Neutrophil (primary cell): ENCODE results near the gene EPB41L1.

Source experiments
- H3K27ac ChIP-seq: fragments of 200-600 bp; sonication (generic); 2 replicates; pipeline ENCODE4 v1.5.1; 2016; ENCODE audit warnings: mild to moderate bottlenecking, moderate library complexity
- H3K27me3 ChIP-seq: fragments of 200-600 bp; sonication (generic); 2 replicates; pipeline ENCODE4 v1.6.0; 2016; ENCODE audit warnings: mild to moderate bottlenecking
- H3K36me3 ChIP-seq: fragments of 200-600 bp; sonication (generic); 2 replicates; pipeline ENCODE4 v1.5.1; 2017
- H3K4me1 ChIP-seq, 2 experiments: fragments of 200-600 bp in 1 of 2; sonication (generic) in 1 of 2; 1 replicate in 1 of 2; 2 replicates in 1 of 2; pipeline versions ENCODE4 v1.5.1 to v1.6.1; 2013 to 2016; ENCODE audit warnings: low read depth in 1 of 2, low read length in 1 of 2, mild to moderate bottlenecking in 1 of 2, moderate library complexity in 1 of 2; ENCODE audit not compliant: control insufficient read depth in 1 of 2, insufficient read depth in 1 of 2
- H3K4me3 ChIP-seq, 2 experiments: fragments of 200-600 bp in 1 of 2; sonication (generic) in 1 of 2; 1 replicate in 1 of 2; 2 replicates in 1 of 2; pipeline ENCODE4 v1.5.1; 2013 to 2016; ENCODE audit warnings: low read depth in 1 of 2, low read length in 1 of 2, mild to moderate bottlenecking in 1 of 2, moderate library complexity in 1 of 2
- H3K9me3 ChIP-seq: fragments of 200-600 bp; sonication (generic); 2 replicates; pipeline ENCODE4 v1.5.1; 2016
- TF ChIP-seq, protein P1 (sequence below): fragments of 200-600 bp; sonication (generic); IDR thresholded peaks from 2 replicates; pipeline ENCODE4 v1.5.1; 2016; ENCODE audit warnings: antibody characterized with exemption

EPB41L1 gene

DNA sequence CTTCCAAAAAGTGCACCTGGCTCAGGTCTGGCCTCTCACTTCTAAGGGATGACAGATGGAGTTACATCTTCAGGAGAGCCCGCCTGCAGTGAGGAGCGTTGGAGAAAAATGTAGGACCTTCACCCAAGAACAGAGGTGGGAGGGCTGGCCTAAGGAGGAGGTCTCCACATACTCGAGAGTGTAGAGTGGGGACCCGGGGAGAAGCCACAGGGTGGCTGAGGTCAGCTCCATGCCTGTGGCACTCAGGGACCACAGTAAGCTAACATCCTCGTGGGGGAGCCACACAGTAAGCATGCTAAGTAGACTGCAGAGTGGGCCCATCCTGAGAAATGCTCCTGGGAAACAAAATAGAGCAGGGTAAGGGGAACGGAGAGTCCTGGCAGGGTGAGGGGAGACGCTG lies 105.8 kb downstream of the EPB41L1 start:
- Histone ChIP-seq H3K36me3 (peaks cover 22% of the 10 kb centered on the region), H3K4me3 (no peak overlapping the region), H3K27ac (no peak overlapping the region), H3K9me3 (no peaks in the 10 kb centered on the region), H3K4me1 (no peaks in the 10 kb centered on the region), H3K27me3 (no peaks in the 10 kb centered on the region)
- TF ChIP-seq, protein P1, sequence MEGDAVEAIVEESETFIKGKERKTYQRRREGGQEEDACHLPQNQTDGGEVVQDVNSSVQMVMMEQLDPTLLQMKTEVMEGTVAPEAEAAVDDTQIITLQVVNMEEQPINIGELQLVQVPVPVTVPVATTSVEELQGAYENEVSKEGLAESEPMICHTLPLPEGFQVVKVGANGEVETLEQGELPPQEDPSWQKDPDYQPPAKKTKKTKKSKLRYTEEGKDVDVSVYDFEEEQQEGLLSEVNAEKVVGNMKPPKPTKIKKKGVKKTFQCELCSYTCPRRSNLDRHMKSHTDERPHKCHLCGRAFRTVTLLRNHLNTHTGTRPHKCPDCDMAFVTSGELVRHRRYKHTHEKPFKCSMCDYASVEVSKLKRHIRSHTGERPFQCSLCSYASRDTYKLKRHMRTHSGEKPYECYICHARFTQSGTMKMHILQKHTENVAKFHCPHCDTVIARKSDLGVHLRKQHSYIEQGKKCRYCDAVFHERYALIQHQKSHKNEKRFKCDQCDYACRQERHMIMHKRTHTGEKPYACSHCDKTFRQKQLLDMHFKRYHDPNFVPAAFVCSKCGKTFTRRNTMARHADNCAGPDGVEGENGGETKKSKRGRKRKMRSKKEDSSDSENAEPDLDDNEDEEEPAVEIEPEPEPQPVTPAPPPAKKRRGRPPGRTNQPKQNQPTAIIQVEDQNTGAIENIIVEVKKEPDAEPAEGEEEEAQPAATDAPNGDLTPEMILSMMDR = no peak

DNA sequence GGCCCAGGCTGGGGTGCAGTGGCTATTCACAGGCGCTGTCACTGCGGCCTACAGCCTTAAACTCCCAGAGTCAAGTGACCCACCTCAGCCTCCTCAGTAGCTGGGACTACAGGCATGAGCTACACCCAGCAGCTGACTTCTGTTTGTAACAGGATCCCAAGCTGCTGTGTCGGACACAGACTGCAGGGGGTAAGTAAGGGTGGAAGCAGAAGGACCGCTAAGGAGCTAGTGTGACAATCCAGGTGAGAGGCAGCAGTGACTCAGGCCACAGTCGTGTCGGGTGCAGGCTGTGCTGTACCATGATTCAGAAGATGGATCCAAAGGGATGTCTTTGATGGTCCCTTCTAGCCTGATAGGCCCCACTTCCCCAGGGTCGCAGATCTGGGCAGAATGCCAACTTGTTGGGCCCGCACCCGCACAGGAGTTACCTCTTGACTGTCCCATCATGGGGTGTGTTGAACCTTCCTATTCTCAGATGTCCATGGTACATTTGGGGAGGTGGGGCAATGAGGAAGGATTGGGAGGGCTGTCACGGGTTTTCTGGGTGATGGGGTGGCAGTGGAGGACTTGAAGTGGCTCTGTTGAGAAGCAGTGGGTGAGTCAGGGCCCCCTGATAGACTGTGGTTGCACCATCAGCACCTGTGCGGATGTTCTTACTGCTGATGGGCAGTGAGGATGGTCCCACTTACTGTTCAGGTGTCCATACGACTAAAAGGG lies 107.0 kb downstream of the EPB41L1 start:
- no peaks in the 10 kb centered on the region for H3K4me1 ChIP-seq
- peaks cover 10% of the 10 kb centered on the region for H3K36me3 ChIP-seq
- TF ChIP-seq, protein P1 = no peak
- no peaks in the 10 kb centered on the region for H3K9me3 ChIP-seq
- no peak overlapping the region for H3K27ac ChIP-seq
- no peaks in the 10 kb centered on the region for H3K27me3 ChIP-seq
- no peak overlapping the region for H3K4me3 ChIP-seq

DNA sequence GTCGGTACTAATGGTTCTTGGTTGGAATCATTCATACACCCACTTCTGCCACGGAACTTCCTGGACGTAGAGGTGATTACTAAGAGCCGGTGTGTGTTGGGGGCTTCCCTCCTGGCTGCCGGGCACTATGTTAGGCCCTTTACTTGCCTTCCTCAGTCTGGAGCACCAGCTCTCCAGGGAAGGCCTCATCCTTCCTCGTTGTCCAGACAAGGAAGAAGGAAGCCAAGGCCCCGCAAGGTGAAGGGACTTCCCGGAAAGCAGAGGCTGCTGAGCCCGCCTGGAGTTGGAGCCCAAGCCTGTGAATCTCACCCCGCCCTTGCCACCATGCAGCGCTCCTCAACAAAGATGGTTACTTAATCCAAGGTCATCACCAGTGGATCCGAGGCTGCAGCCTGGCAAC lies 107.9 kb downstream of the EPB41L1 start:
- Histone ChIP-seq H3K27ac (no peak overlapping the region), H3K4me3 (no peak overlapping the region), H3K4me1 (no peaks in the 10 kb centered on the region), H3K27me3 (no peaks in the 10 kb centered on the region), H3K9me3 (no peaks in the 10 kb centered on the region), H3K36me3 (peaks cover under 1% of the 10 kb centered on the region)
- TF ChIP-seq, protein P1 = no peak

DNA sequence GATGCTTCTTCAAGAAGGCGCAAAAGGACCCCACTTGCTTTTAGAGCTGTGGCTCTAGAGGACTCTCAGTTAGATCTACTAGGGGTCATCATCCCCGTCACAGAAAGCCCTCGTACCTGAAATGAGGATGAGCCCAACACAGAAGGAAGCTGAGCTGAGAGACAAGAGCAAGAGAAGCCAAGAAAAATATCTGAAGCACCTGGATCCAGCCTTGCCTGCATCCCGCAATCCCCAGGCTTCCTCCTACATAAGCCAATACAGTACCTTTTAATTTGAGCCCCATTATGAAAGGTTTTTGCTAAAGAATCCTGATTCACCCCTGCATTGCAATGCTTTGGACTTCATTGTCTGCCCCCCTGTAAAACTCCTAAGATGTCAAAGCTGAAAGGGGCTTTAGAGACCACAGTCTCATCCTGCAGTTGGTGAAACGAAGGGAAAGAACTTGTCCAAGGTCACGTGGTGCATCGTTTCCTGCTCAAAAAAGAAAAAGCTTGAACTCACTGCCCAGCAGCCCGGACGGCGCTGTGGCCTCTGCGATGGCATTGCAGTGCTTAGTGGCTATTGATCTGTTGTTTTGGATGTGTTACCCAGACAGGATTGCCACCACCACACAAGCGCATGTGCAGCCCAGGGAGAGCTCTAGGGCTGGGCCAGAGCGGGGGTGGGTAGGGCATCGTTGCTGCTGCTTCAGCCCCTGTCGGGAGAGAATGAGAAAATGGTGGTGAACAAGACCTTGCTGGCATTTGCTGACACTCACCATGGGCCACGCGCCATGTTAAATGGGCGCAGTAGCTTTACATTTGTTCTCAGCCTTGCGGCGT lies 110.1 kb downstream of the EPB41L1 start:
- no peak overlapping the region for H3K27ac ChIP-seq
- H3K9me3 ChIP-seq = no peaks in the 10 kb centered on the region
- H3K4me3 ChIP-seq = no peak overlapping the region
- no peaks in the 10 kb centered on the region for H3K4me1 ChIP-seq
- no peaks in the 10 kb centered on the region for H3K27me3 ChIP-seq
- H3K36me3 ChIP-seq = no peaks in the 10 kb centered on the region
- TF ChIP-seq, protein P1 = no peak

DNA sequence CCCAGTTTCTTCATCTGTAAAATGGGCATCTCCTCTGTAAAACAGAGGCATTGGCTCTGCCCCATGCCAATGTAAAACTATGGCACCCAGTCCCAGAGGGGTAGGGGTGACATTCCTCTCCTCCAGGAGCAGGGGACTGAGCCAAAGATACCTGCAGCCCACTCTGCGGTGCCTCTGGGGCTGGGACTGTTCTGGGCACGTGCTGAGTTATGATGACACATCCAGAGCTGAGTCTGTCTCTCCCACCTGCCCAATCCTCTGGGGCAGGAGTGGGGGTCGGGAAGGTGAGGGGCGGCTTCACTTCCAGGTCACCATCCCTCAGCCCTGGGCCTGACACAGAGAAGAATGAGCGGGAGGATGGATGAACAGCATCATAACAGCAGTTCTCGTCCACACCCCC lies 111.6 kb downstream of the EPB41L1 start:
- H3K27ac ChIP-seq = no peak overlapping the region
- H3K36me3 ChIP-seq = no peaks in the 10 kb centered on the region
- no peaks in the 10 kb centered on the region for H3K27me3 ChIP-seq
- TF ChIP-seq, protein P1 = no peak
- H3K4me3 ChIP-seq = no peak overlapping the region
- H3K9me3 ChIP-seq = no peaks in the 10 kb centered on the region
- H3K4me1 ChIP-seq = no peaks in the 10 kb centered on the region
